ENCODE measurements around the gene RBM34. TPM values are rescaled to one million over a fixed set of nuclear protein-coding genes. Genes with fewer than 3 reads are reported as not detected.

Gene RBM34
- total RNA-seq, 2 experiments from 2014 or later = 46.4 to 93.7 TPM

- CTCF ChIA-PET (ENCODE audit: unreplicated experiment) = no interaction called here
These were observed 2.4 kb downstream of the RBM34 start for GRCh38 chr1:235158680-235159079.

GRCh38 chr1:235157150-235157549 lies 3.9 kb downstream of the RBM34 start:
- CTCF ChIA-PET (ENCODE audit: unreplicated experiment) = no interaction called here
- intact Hi-C loops (cut with micrococcal nuclease; ENCODE audit: unreplicated experiment) = no loop called here
- peaks cover 25% of the 10 kb centered on the region for H3K79me2 ChIP-seq (ENCODE audit: insufficient read depth, low read depth, low read length)
- POLR2A ChIA-PET = interaction anchor here (0.7 to 1.7 kb wide), 6 partner anchors 10 to 662 kb away, joined by 3 to 5 read pairs (median 4); no protein-coding TSS in a partner anchor
- H3K27ac ChIP-seq (ENCODE audit: low read depth, low read length, poor library complexity, severe bottlenecking) = no peak overlapping the region
- BruUV-seq (replicated peaks) = no TSS peak
- H3K4me1 ChIP-seq (ENCODE audit: insufficient read depth, low read length, poor library complexity, severe bottlenecking) = peaks cover 18% of the 10 kb centered on the region
- DNase-seq (ENCODE audit: low spot score) = no peak
- H3K4me3 ChIP-seq (ENCODE audit: low read depth, low read length, poor library complexity, severe bottlenecking) = no peak overlapping the region
- H3K9me3 ChIP-seq (ENCODE audit: low read length) = no peaks in the 10 kb centered on the region
- H2AFZ ChIP-seq (ENCODE audit: low read length) = no peak overlapping the region
- H4K20me1 ChIP-seq (ENCODE audit: insufficient read depth, low read length) = no peaks in the 10 kb centered on the region
- peaks cover 74% of the 10 kb centered on the region for H3K36me3 ChIP-seq (ENCODE audit: insufficient read depth, low read length)
- H3K9me2 ChIP-seq (ENCODE audit: insufficient read depth, low read length) = no peaks in the 10 kb centered on the region
- no peak for TF ChIP-seq CTCF (conservative IDR thresholded peaks at IDR 0.05; ENCODE audit: low read length)
- no peak for TF ChIP-seq EZH2phosphoT487 (IDR thresholded peaks at IDR 0.05; ENCODE audit: borderline replicate concordance, low read depth, low read length)
- no peak overlapping the region for H3K4me2 ChIP-seq (ENCODE audit: low read length)

More at GRCh38 chr1:235158680-235159079, 2.4 kb downstream of the RBM34 start:
- H3K4me3 ChIP-seq (ENCODE audit: low read depth, low read length, poor library complexity, severe bottlenecking) = no peak overlapping the region
- no peak overlapping the region for H3K27ac ChIP-seq (ENCODE audit: low read depth, low read length, poor library complexity, severe bottlenecking)
- H3K4me1 ChIP-seq (ENCODE audit: insufficient read depth, low read length, poor library complexity, severe bottlenecking) = peaks cover 18% of the 10 kb centered on the region
- intact Hi-C loops (cut with micrococcal nuclease; ENCODE audit: unreplicated experiment) = no loop called here
- TF ChIP-seq CTCF (conservative IDR thresholded peaks at IDR 0.05; ENCODE audit: low read length) (no peak), EZH2phosphoT487 (IDR thresholded peaks at IDR 0.05; ENCODE audit: borderline replicate concordance, low read depth, low read length) (no peak)
- H2AFZ ChIP-seq (ENCODE audit: low read length) = no peak overlapping the region
- peaks cover 25% of the 10 kb centered on the region for H3K79me2 ChIP-seq (ENCODE audit: insufficient read depth, low read depth, low read length)
- H3K36me3 ChIP-seq (ENCODE audit: insufficient read depth, low read length) = peaks cover 58% of the 10 kb centered on the region
- POLR2A ChIA-PET = interaction anchor here (0.6 to 1.4 kb wide), 7 partner anchors 13 to 345 kb away, joined by 3 to 6 read pairs (median 4); no protein-coding TSS in a partner anchor
- H3K9me2 ChIP-seq (ENCODE audit: insufficient read depth, low read length) = no peaks in the 10 kb centered on the region
- H3K9me3 ChIP-seq (ENCODE audit: low read length) = no peaks in the 10 kb centered on the region
- no peaks in the 10 kb centered on the region for H4K20me1 ChIP-seq (ENCODE audit: insufficient read depth, low read length)
- DNase-seq (ENCODE audit: low spot score) = no peak
- no TSS peak for BruUV-seq (replicated peaks)
- H3K4me2 ChIP-seq (ENCODE audit: low read length) = no peak overlapping the region

GRCh38 chr1:235156740-235157139 lies 4.3 kb downstream of the RBM34 start:
- peaks cover 15% of the 10 kb centered on the region for H3K4me1 ChIP-seq (ENCODE audit: insufficient read depth, low read length, poor library complexity, severe bottlenecking)
- no peak overlapping the region for H3K4me2 ChIP-seq (ENCODE audit: low read length)
- peaks cover 78% of the 10 kb centered on the region for H3K36me3 ChIP-seq (ENCODE audit: insufficient read depth, low read length)
- no peak overlapping the region for H3K27ac ChIP-seq (ENCODE audit: low read depth, low read length, poor library complexity, severe bottlenecking)
- ChIA-PET CTCF (ENCODE audit: unreplicated experiment) (interaction anchor here (0.6 kb wide), 2 partner anchors 34 to 360 kb away, joined by 3 to 4 read pairs; no protein-coding TSS in a partner anchor), POLR2A (interaction anchor here (0.7 to 1.7 kb wide), 6 partner anchors 11 to 661 kb away, joined by 3 to 5 read pairs (median 4); no protein-coding TSS in a partner anchor)
- no peaks in the 10 kb centered on the region for H3K9me2 ChIP-seq (ENCODE audit: insufficient read depth, low read length)
- no peaks in the 10 kb centered on the region for H4K20me1 ChIP-seq (ENCODE audit: insufficient read depth, low read length)
- H3K79me2 ChIP-seq (ENCODE audit: insufficient read depth, low read depth, low read length) = peaks cover 25% of the 10 kb centered on the region
- no peak for DNase-seq (ENCODE audit: low spot score)
- intact Hi-C loops (cut with micrococcal nuclease; ENCODE audit: unreplicated experiment) = no loop called here
- H3K9me3 ChIP-seq (ENCODE audit: low read length) = no peaks in the 10 kb centered on the region
- H3K4me3 ChIP-seq (ENCODE audit: low read depth, low read length, poor library complexity, severe bottlenecking) = no peak overlapping the region
- no peak overlapping the region for H2AFZ ChIP-seq (ENCODE audit: low read length)
- BruUV-seq (replicated peaks) = no TSS peak
- TF ChIP-seq EZH2phosphoT487 (IDR thresholded peaks at IDR 0.05; ENCODE audit: borderline replicate concordance, low read depth, low read length) (no peak), CTCF (conservative IDR thresholded peaks at IDR 0.05; ENCODE audit: low read length) (no peak)

Data from OCI-LY7 (cell line).